Stimulated activated CD8-positive, alpha-beta memory T cell treated with anti-CD3 and anti-CD28 coated beads, Interleukin-7, amount 100 ng/mL, for 48 hours (primary cell): ENCODE data around the gene ACSL6.

Experiments used
- DNase-seq, 2 donors: peaks; one replicate each; pipeline ENCODE4 v3.0.0-alpha.2; 2020; ENCODE audit warnings: low read depth in 1 of 2; ENCODE audit errors: extremely low read depth in 1 of 2

ACSL6 gene

DNA sequence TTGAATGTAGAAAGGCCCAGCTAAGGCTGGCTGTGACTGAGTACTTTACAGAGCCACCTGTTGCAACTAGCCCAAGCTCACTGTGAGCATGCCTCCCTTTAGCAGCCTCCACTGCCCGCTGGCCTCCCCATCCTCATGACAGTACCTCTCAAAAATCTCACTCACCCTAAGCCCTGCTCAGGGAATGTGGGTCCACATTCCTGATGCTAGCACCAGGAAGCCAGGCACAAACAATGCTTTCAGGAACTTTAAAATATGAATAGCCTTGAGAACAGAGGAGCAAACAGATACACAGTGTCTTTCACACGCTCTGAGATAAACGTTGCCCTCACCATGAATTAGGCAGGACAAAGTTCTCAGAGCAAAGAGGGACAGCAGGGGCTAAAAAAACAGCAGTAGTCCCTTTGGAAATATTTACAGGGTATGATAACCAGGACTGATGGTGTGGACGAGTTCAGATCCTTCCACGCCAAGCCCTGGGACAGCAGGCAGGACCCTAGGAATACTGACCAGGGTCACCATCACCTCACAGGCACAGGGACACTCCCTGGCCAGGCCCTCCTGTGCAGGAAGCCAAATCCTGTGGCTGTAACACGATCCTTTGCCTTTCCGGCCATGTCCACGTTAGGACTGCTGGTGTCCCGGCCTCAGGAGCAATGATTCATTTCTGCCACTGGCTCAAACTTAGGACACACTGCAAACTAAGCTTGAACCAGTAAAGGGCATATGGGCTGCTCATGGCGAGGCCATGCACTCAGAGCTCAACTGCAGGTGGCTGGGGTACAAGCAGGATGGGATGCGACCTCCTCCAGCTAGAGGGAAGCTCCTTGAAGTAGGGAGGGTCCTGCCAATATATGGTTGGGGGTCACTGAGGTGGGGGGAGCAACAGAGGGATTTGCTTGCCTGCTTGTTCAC is 9.6 kb downstream of the ACSL6 start:
- no peak for DNase-seq

DNA sequence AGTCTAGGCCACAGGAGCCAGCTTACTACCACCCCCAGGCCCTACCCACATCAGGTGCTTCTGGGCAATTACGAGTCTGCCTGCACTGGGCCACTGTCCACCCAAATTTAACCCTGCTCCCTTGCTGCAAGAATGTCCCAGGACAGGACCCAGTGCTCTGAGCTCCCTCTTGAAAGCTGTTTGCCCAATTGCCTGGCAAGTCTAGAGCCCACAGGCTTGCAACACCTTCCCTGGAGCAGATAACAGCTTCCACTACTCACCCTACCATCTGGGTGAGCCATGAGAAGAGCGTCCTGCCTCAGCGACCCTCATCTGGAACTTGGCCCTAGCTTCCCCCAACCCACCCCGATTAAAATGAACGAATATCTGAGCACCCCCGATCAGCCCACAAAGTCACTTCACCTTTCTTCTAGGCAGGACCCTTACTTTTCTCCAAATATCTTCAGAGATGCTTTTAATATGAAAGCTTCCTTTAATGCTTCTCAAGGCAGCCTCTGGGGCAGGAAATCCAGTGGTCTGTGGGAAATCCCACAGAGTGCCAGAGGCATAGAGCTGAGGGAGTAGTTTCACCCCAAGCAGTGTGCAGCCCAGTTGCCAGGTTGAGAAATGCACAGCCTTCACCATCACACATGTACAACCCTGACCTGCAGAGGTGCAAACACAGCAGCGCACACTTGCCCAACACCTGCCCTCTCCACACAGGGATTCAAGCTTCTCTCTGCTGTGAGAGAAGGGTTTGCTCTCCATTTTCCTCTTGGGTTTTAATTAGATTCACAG is 10.6 kb downstream of the ACSL6 start:
- DNase-seq = no peak

DNA sequence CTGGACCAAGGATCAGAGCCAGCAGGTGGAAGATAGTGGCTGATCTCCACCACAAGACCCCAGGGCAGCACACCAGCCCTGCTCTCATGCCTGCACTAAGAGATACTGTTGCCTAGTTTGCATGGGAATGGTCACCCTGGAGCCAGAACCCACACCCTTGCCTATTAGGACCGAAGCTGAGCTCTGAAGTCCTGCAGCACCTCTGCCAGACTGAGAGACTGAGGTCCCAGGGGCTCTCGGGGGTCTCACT is 11.3 kb downstream of the ACSL6 start:
- DNase-seq = no peak

DNA sequence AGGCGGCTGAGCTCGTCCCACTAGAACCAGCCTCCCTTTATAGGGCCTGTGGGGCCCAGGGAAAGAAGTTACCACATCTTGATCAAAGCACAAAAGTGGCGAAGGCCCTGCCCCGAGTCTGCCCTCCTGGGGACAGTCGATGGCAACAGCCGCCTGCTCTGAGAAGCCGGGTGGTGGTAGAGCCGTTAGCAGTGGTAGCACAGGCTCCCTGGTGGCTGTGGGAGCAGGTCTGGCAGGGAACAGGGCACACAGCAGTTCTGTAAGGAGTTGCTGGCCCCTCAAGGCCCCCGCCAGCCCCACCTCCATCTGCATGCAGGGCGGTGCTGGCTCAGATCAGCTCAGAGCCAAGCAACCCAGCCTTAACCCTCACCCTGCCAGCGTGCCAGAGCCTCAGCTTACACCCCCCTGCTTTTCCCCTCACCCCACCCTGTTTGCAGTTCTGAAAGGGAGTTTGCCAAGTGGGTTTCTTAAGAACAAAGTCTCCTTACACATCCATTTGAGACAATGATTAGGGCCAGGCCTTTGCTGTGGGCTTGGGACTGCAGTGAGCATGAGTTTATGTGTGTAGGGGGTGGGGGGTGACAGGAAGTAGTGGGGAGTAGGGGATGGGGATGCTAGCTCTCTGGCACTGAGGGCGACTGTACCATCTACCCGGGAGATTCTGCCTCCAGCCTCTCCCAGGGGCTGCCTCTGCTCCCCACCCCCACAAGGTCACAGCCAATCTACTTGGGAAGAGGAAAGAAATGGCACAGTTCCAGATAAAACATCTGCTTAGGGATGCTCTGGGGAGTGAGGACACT is 11.8 kb downstream of the ACSL6 start:
- DNase-seq = no peak

DNA sequence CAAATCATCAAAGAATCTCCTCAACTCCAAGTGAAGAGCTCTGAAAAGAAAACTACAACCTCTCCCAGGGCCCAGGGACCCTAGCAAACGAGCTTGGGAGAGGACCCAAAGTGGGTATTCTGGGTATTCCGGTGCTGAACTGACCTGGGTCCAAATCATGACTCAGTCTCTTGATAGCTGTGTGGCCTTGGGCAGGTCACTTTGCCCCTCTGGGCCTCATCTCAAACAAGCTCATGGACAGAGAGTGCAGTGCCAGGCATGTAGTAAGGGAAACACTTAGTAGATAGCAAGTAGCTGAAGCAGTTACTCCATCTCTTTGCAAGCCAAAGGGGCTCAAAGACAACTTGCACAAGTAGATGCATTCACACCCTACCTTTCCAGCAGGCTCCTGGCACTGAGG is 12.4 kb downstream of the ACSL6 start:
- no peak for DNase-seq

DNA sequence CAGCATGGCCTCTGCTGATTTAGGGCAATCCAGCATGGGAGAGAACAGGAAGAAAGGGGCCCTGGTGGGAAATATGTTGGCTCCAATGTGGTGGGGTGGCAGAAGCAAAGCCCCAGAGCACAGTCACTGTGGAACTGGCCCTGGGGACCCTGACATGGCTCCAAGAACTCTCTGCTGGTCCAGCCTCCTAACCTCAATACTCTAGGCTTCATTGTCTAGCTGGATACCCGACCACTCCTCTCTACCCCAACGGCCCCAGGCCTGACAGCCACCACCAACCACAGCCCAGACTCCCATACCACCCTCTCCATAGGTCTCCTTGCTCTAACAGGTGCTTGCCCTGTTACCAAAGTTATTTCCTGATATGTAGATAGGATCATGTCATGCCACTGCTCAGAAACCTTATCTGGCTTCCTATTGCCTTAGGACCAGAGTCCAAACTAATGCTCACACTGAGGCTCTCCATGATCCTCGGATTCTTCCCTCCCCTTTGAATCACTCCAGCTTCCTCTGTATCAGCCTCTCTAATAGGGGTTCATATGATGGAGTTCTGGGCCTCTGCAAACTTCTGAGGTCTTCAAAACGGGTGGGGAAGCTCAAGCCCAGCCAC is 12.9 kb downstream of the ACSL6 start:
- no peak for DNase-seq

DNA sequence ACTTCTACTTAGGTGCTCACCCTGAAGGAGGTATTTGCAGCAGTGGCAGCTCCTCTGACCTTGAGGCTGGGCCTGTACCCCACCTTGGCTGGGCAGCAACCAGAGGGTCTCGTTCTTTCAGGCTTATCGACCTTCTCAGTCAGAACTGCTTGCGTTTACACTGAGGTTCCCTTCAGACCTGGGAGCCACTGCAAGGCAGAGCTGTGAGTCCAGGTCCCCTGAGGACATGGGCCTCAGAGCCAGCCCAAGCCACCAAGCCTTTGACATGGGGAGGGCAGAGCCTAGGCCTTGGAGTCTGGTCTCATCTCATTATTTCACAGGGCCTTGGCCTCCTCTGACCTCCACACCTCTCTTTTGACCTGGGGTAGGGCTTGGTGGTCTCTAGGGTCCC is 13.7 kb downstream of the ACSL6 start:
- no peak for DNase-seq

DNA sequence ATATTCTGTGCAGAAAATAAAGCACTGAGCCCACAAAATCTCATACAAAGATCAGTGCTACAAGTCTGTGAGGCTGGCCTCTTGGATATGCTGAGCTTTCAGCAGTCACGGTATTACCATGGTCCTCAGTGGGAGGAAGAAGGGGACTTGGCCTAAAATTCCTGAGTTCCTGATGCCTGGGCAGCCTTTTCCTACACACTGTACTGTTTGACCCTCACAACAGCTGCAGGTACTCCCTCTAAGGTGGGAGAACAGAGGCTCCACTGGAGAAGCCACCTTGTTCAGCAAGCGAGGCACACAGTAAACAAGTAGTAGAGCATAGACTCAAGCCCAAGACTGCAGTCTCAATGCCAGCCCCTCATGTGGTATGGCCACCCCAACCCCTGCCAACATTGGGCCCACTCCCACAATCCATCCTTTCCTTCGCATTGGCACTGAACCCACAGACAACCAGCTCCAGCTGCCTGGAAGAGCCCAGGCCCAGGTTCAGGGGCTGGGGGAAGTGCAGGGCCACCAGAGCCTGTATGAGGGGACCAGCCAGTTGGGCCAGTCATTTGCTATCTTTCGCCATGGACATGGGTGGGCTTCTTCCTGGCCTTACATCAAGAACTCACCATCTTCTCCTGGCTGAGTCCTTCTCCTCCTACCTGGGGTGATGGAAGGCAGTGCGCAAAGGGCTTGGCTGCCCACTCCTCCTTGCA is 14.3 kb downstream of the ACSL6 start:
- no peak for DNase-seq

DNA sequence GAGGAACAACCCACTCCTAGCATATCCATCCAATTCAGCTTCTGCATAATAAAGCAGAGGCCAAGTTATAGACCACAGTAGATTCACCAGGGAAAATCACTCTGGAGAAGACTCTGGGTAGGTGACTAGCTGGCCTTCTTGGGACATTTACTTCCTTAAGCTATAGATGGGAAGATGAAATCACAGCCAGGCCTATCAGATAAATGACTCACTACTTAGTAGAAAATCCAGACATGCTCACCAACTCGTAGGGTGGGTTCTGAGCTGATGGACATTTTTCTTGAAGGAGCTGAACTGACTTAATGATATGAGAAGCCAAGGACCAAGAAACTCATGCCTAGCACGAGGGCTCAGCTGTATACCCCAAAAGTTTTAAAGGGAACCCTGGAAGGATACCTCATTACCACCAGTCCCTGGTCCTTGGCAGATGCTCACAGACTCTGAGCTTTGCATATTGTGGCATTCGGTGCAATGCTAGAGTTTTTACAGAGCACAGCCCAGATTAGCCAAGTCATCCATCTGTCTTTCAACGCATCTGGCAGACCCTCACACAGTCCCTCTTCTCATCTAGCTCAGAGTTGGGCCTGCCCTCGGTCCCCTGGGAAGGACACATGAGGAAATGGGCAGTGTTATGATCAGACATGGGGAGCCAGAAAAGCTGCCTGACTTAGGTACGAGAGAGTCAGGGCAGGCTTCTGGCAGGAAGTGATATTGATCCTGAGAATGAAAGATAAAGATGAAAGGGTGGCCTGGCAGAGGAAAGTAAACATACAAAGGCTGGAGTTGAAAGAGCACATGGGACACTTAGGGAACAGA is 15.0 kb downstream of the ACSL6 start:
- no peak for DNase-seq

DNA sequence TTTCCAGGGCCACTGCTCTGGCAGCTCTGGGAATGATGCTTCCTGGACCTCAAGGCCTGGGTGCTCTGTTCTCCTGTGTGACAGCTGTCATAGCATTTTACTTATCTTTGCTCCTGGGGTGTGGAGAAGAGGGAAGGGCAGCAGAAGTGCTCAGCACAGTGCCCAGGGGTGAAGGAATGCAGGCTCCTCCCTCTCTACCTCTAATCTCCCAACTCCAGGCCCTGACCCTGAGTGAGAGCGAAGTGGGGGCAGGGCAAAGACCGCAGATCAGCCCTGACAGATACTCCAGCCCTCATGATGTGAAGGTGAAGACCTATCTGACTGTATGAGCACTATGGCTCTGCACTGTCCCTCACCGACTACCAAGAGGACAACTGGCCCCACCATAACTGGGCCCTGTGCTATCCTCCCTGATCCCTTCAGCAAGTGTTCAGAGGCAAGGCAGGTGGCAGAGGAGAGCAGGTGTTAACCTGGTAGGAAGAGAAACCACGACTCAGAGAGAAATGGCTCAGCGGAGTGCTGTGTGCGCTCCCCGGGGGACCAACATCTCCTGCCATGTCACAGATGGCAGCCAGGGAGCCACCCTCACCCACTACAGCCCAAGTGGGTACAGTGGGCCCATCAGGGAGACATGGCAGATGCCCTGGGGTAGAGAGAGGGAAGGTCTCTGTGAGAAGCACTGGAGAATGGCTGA is 16.8 kb downstream of the ACSL6 start:
- no peak for DNase-seq

DNA sequence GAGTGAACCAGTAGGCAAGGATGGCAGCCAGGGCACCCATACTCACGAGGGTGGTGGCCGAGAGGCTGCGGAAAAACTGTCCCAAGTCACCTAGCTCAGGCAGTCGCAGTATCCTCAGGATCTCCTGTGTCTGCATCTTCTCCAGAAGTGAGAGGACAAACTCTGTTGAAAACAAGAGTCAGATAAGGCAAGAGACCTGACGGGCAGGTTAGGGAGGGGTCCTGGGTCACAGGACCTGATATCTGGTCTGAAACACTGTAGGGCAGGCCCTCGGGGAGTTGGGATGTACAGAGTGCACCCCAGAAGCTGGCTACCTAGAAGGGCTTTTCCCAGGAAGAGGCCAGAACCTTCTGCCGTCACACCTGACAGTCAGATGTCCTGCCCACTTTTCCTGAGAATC is 17.4 kb downstream of the ACSL6 start:
- no peak for DNase-seq

DNA sequence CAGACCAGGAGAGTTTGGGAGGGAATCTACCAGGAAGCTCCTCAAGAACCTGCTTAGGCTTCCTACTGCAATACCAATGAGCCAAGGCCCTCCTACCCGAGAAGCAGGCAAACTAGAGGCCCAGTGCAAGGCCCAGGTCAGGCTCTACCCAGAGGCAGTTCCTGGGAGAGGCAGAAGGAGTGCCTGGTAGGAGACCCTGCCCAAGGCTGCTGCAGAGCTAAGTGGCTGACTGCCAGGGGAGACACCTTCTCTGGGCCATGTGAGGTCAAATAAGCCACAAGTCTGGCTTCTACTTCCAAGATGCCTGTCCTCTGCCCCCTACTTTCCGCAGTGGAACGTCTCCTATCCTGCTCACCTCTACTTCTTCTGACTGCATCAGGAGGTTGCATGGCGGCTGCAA is 17.8 kb downstream of the ACSL6 start:
- no peak for DNase-seq

DNA sequence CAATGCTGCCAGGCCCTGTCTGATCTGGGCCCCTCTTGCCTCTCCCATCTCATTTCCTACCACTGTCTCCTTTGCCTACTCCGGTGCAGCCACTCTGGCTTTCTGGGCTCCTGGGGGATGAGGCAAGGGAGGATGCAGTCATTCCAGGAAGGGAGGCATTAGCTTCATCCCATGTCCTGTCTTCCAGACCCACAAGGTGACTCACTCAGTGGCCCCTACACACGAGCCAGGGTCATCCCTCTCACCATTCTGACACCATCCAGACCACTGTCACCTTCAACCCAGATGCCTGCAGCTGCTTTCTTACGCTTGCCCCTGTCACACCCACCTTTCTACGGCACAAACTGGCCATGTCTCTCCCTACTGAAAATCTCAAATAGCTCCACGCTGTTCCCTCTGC is 19.1 kb downstream of the ACSL6 start:
- DNase-seq = no peak

DNA sequence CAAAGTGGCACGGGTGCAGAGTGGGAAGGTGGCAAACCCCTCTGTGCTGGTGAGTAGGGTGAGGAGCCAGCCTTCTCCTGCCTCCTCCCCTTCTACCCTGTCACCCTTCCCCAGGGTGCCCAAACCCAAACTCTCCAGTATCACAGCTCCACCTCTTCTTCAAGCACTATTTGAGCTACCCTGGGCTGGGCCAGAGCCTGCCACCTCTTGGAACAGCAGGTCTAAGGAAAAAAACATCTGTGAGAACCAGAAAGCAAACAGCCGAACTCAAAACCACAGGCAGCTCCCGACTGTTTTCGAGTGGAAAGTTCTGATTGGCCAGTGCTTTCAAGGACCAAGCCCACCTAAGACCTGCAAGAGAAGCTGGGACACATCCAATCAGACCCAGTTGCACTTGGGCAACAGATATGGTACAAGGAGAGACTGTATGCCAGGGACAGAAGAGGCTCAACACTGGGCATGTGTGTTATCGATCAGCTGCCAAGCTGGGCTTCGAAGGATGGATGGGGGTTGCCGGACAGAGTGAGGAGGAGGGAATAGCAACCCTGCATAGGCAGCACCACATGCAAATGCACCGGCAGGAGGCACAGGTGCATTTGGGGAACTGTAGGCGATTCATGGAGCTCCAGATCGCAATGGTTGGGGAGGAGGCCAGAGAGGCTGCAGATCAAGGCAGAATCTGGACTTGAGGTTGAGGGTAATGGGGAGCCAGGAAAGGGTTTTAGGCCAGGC is 19.7 kb downstream of the ACSL6 start:
- DNase-seq = no peak

DNA sequence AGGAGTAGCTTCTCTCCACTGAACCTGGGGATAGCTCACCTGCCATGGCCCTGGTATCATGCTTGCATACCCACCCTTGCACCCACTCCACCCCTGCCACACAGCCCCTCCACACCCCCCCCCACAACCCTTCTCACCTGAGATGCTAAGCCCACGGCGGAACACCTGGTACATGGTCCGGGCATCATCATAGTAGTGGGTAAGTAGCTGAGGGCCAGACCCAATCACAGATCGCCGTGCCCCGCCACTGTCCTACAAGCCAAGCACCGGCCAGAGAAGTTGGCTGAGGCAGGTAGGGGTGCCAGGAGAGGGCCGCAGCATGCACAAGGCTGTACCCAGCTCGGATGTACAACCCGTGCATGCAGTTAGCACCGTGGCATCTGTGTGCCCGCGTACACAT is 20.7 kb downstream of the ACSL6 start:
- no peak for DNase-seq

DNA sequence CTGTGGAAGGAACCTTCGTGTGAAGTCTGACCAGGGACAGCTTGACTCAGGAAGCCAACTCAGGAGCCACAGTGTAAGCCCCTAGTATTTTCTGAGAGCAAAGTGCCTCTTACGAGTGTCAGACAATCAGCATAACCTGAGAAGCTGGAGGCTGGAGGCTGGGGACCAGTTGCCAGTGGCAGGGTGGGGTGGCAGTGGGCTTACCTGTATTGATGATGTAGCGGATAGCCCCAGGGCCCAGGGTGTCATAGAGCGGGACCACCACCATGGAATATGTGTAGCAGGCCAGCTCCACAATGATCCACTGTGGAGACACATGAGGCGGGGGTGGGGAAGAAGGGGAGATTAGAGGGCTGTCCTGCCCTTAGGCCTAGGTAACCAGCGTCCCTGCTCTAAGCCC is 22.9 kb downstream of the ACSL6 start:
- no peak for DNase-seq

DNA sequence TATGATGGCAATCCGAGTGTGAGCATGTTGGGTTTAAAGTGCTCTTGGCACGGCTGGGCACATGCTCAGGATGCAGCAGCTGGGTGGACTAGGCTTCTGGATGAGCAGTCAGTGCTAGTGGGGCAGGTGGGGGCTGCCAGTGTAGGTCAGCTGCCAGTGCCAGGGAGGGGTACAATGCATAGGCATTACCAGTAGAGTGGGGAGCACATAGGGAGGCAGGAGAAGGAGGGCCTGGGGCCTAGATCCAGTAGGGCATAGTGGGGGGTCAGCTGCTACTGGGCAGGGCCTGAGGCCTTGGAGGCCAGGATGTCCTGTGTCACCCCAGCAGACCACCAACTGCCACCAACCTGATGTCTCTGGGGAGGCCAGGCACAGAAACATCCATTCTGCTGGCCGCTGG is 24.2 kb downstream of the ACSL6 start:
- no peak for DNase-seq

DNA sequence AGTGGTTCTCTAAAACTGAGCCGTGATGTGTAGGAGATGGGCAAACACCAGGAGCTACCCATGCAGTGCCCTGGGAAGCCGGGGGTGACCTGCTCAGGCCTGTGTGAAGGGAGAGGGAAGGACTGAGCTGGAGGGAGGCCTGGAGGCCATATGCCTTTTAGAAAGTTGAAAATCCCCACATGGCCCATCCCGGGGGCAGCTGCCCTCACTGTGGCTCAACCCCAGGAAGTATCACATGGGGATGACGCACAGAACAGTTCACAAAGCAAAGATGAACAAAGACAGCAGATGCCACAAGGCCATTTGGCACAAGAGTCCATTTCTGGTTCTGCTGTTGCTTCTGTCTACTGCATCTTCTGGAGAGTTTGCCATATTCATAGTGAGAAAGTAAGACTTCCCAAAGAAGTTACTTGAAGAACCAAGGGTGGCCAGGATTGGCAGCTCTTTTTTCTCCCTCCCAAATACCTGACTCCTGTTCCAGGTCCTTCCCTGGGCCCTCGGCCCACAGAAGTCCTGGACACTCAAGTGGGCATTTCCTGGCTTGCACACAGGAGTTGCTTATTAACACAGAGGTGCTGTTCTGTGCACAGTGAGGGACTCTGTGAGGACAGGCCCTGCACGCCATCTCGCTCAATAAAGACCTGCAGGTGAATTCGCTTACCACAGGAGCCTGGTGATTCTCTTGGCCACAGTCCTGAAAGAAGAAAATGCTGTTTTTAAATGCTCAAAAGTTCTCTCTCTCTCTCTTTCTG is 25.1 kb downstream of the ACSL6 start:
- DNase-seq = no peak
